PC-3 (cell line): ENCODE results near the gene ASXL2. TPM values are rescaled to one million over a fixed set of nuclear protein-coding genes. Genes with fewer than 3 reads are reported as not detected.
"Not testable (repeated sequence)": the region's sequence is repeated elsewhere in the genome, so short reads cannot be mapped to it uniquely, and the experiment has no call there.

Experiments
- ATAC-seq: fragments of 200-7000 bp; cut with Tn5 transposase; 2 replicates; pipeline ENCODE4 v1.9.1; 2020; ENCODE audit warnings: mild to moderate bottlenecking, moderate library complexity
- BruUV-seq: library from RNA; stranded (reverse); fragments of 400-500 nt; replicated peaks from 2 replicates; lab custom pipeline; 2021; lab: Mats Ljungman, UMichigan
- CTCF ChIA-PET: fragments of 300-600 bp; sonication (Branson Sonifier 250); formaldehyde crosslinking; loops from one replicate; lab custom pipeline; 2022; ENCODE audit warnings: antibody characterized with exemption; lab: Charles Lee
- POLR2A ChIA-PET: fragments of 300-600 bp; sonication (Branson Sonifier 250); formaldehyde crosslinking; loops from one replicate; lab custom pipeline; 2022; ENCODE audit warnings: antibody characterized with exemption; ENCODE audit not compliant: unreplicated experiment; lab: Charles Lee
- DNase-seq: peaks from one replicate; pipeline ENCODE4 v3.0.0-alpha.2; 2015
- H2AFZ ChIP-seq: fragments of 300-600 bp; sonication (generic); 2 replicates; pipeline ENCODE4 v1.6.0; 2016; ENCODE audit warnings: antibody characterized with exemption, low read length
- H3F3A ChIP-seq: fragments of 300-600 bp; sonication (generic); one replicate; pipeline ENCODE4 v1.6.0; 2017; ENCODE audit warnings: antibody characterized with exemption, low read length, control low read depth, mild to moderate bottlenecking; ENCODE audit not compliant: unreplicated experiment
- H3K27ac ChIP-seq: fragments of 300-600 bp; sonication (generic); 2 replicates; pipeline ENCODE4 v1.5.1; 2016; ENCODE audit warnings: mild to moderate bottlenecking, low read length
- H3K27me3 ChIP-seq: fragments of 300-600 bp; sonication (generic); 2 replicates; pipeline ENCODE4 v1.6.1; 2016; ENCODE audit warnings: low read length, mixed read lengths
- H3K36me3 ChIP-seq: fragments of 300-600 bp; sonication (generic); 2 replicates; pipeline ENCODE4 v1.6.1; 2016; ENCODE audit warnings: low read depth, mixed run types, low read length, mixed read lengths
- H3K4me1 ChIP-seq: fragments of 300-600 bp; sonication (generic); 2 replicates; pipeline ENCODE4 v1.5.1; 2016; ENCODE audit warnings: low read length; ENCODE audit not compliant: insufficient read depth
- H3K4me2 ChIP-seq: fragments of 300-600 bp; sonication (generic); 2 replicates; pipeline ENCODE4 v1.6.0; 2016; ENCODE audit warnings: low read length
- H3K4me3 ChIP-seq: fragments of 300-600 bp; sonication (generic); 2 replicates; pipeline ENCODE4 v1.5.1; 2016; ENCODE audit warnings: mild to moderate bottlenecking, low read length, mixed read lengths
- H3K79me2 ChIP-seq: fragments of 300-600 bp; sonication (generic); 2 replicates; pipeline ENCODE4 v1.6.1; 2017; ENCODE audit warnings: low read length, mixed read lengths
- H3K9ac ChIP-seq: fragments of 300-600 bp; sonication (generic); 2 replicates; pipeline ENCODE4 v1.6.0; 2016; ENCODE audit warnings: mild to moderate bottlenecking, low read length
- H3K9me2 ChIP-seq: fragments of 300-600 bp; sonication (generic); replicated peaks from 2 replicates; pipeline ENCODE4 v1.6.1; 2016; ENCODE audit warnings: mixed run types, low read length, mixed read lengths
- H3K9me3 ChIP-seq: fragments of 300-600 bp; sonication (generic); 2 replicates; pipeline ENCODE4 v1.6.1; 2016; ENCODE audit warnings: low read length, mixed read lengths
- H4K20me1 ChIP-seq: fragments of 300-600 bp; sonication (generic); 2 replicates; pipeline ENCODE4 v1.6.1; 2016; ENCODE audit warnings: low read length, mixed read lengths
- CTCF ChIP-seq: fragments of 300-600 bp; sonication (generic); conservative IDR thresholded peaks from 2 replicates; pipeline ENCODE4 v1.5.1; 2017; ENCODE audit warnings: antibody characterized with exemption, low read depth, mild to moderate bottlenecking, low read length
- EZH2 ChIP-seq: fragments of 300-600 bp; sonication (generic); IDR thresholded peaks from one replicate; pipeline ENCODE4 v1.6.1; 2017; ENCODE audit warnings: antibody characterized with exemption, mild to moderate bottlenecking, low read length; ENCODE audit not compliant: unreplicated experiment
- intact Hi-C: fragments of 100-400 bp; cut with micrococcal nuclease; formaldehyde crosslinking; loops from 2 replicates; pipeline ENCODE4 v1.9.0; 2023
- total RNA-seq: library from RNA; depleted of rRNA; stranded (reverse); fragments of >200 nt; gene quantifications from 2 replicates; pipeline ENCODE4 v1.2.3, GENCODE V29; 2014

Gene ASXL2
- total RNA-seq, 1 experiment from 2014 or later: 11.5 TPM

GRCh38 chr2:25851740-25852503, 26.4 kb downstream of the ASXL2 start:
- Histone ChIP-seq H3K9me3 (no peaks in the 10 kb centered on the region), H3F3A (no peaks in the 10 kb centered on the region), H3K36me3 (no peaks in the 10 kb centered on the region), H3K9ac (peak overlapping the region; percentile 17; the same call in 1 of the 2 replicates), H3K4me2 (peak overlapping the region; percentile 85), H3K4me3 (peak overlapping the region; percentile 53), H3K79me2 (peaks cover 37% of the 10 kb centered on the region), H4K20me1 (peaks cover 6% of the 10 kb centered on the region; the same call in 1 of the 2 replicates), H3K27ac (peak overlapping the region; percentile 22; the same call in 1 of the 2 replicates), H3K9me2 (no peaks in the 10 kb centered on the region), H3K27me3 (no peaks in the 10 kb centered on the region), H3K4me1 (peaks cover 14% of the 10 kb centered on the region), H2AFZ (peak overlapping the region; percentile 61; the same call in 1 of the 2 replicates)
- ATAC-seq: peak; percentile 96
- no TSS peak for BruUV-seq
- DNase-seq: peak; percentile 87
- ChIA-PET POLR2A (interaction anchor here (0.5 to 0.6 kb wide), 2 partner anchors 14 to 179 kb away, joined by 3 to 4 read pairs; partner anchors contain the start of gene DTNB), CTCF (interaction anchor here (0.5 to 1.3 kb wide), 8 partner anchors 8 to 296 kb away, joined by 3 to 9 read pairs (median 5); partner anchors contain the start of gene ASXL2)
- intact Hi-C loops: loop anchor here (1.0 to 5.0 kb wide), 3 partner anchors 99 to 293 kb away; no protein-coding TSS in a partner anchor
- TF ChIP-seq CTCF (peak; percentile 82), EZH2 (no peak)

GRCh38 chr2:25850400-25850799, 27.9 kb downstream of the ASXL2 start:
- H3K36me3 ChIP-seq, H3K27ac ChIP-seq, H3K9me3 ChIP-seq, H3K4me2 ChIP-seq, H3K4me3 ChIP-seq, DNase-seq, BruUV-seq, H3K27me3 ChIP-seq, H3K9ac ChIP-seq, H2AFZ ChIP-seq, POLR2A ChIA-PET, CTCF ChIA-PET, H3K9me2 ChIP-seq, H4K20me1 ChIP-seq, H3F3A ChIP-seq, ATAC-seq: not testable (repeated sequence)
- intact Hi-C loops: loop anchor here (5.0 kb wide), 1 partner anchor 243 kb away; no protein-coding TSS in a partner anchor
- Histone ChIP-seq H3K4me1 (peaks cover 14% of the 10 kb centered on the region), H3K79me2 (peaks cover 41% of the 10 kb centered on the region)

- not testable (repeated sequence) for BruUV-seq
Observed at GRCh38 chr2:25849350-25849749, 28.9 kb downstream of the ASXL2 start.

More at GRCh38 chr2:25849350-25849749, 28.9 kb downstream of the ASXL2 start:
- H3K36me3 ChIP-seq, ATAC-seq, H2AFZ ChIP-seq, H3K27ac ChIP-seq, DNase-seq, H3F3A ChIP-seq, H3K4me3 ChIP-seq, POLR2A ChIA-PET, H3K9ac ChIP-seq, intact Hi-C loops, H3K9me2 ChIP-seq, H4K20me1 ChIP-seq, H3K4me2 ChIP-seq, H3K9me3 ChIP-seq, H3K27me3 ChIP-seq, CTCF ChIA-PET: not testable (repeated sequence)
- peaks cover 41% of the 10 kb centered on the region for H3K79me2 ChIP-seq
- peaks cover 14% of the 10 kb centered on the region for H3K4me1 ChIP-seq
